Nephron (organoid): ENCODE measurements around the gene EPS15.

Source experiments
- H3K27ac Mint-ChIP-seq, 3 experiments: 2 replicates each; pipeline ENCODE4 v1.8.0; 2020; ENCODE audit warnings: mixed read lengths in 3 of 3, mild to moderate bottlenecking in 2 of 3, moderate library complexity in 1 of 3
- H3K27me3 Mint-ChIP-seq: 2 replicates; pipeline ENCODE4 v1.8.0; 2021; ENCODE audit warnings: low read depth, mild to moderate bottlenecking, moderate library complexity, mixed read lengths
- H3K36me3 Mint-ChIP-seq: 2 replicates; pipeline ENCODE4 v1.8.0; 2020; ENCODE audit warnings: low read depth, mixed read lengths
- H3K4me1 Mint-ChIP-seq: 2 replicates; pipeline ENCODE4 v1.8.0; 2020; ENCODE audit warnings: mixed read lengths
- H3K4me3 Mint-ChIP-seq, 3 experiments: 2 replicates each; pipeline ENCODE4 v1.8.0; 2020; ENCODE audit warnings: mild to moderate bottlenecking in 3 of 3, mixed read lengths in 3 of 3, moderate library complexity in 2 of 3
- H3K9me3 Mint-ChIP-seq: 2 replicates; pipeline ENCODE4 v1.8.0; 2020; ENCODE audit warnings: mixed read lengths
- CTCF ChIP-seq, 3 experiments: fragments of 200-600 bp; sonication (generic); IDR thresholded peaks; one replicate each; pipeline ENCODE4 v1.5.0; 2021; ENCODE audit warnings: antibody characterized with exemption in 3 of 3; ENCODE audit not compliant: unreplicated experiment in 3 of 3

EPS15 gene

GRCh38 chr1:51519048-51519864 is at the start of gene EPS15:
Gene EPS15 (minus strand): TSS chr1:51519266. CDS start chr1:51519231, 35 bp downstream.
- Mint-ChIP-seq H3K4me1 (peaks cover 31% of the 10 kb centered on the region), H3K36me3 (no peaks in the 10 kb centered on the region), H3K27ac (peak within 1 kb of the TSS; percentile 67 to 88 (median 81)), H3K27me3 (no peaks in the 10 kb centered on the region), H3K9me3 (no peaks in the 10 kb centered on the region), H3K4me3 (peak within 1 kb of the TSS; percentile 90 to 91 (median 91))
- TF ChIP-seq CTCF (IDR thresholded peaks at IDR 0.05; ENCODE audit: unreplicated experiment in 3 of 3): no peak

GRCh38 chr1:51568231-51568935 is 49.3 kb upstream of the EPS15 start:
- no peaks in the 10 kb centered on the region for H3K9me3 Mint-ChIP-seq
- no peak for TF ChIP-seq CTCF (IDR thresholded peaks at IDR 0.05; ENCODE audit: unreplicated experiment in 3 of 3)
- peaks cover 8% of the 10 kb centered on the region for H3K4me1 Mint-ChIP-seq
- no peaks in the 10 kb centered on the region for H3K36me3 Mint-ChIP-seq
- H3K27ac Mint-ChIP-seq: no peak overlapping the region
- peaks cover 3% of the 10 kb centered on the region for H3K27me3 Mint-ChIP-seq
- no peak overlapping the region for H3K4me3 Mint-ChIP-seq

- H3K9me3 Mint-ChIP-seq: no peaks in the 10 kb centered on the region
- H3K27me3 Mint-ChIP-seq: peaks cover 3% of the 10 kb centered on the region
These were observed 48.6 kb upstream of the EPS15 start for GRCh38 chr1:51567653-51568052.

GRCh38 chr1:51566260-51566659 is 47.2 kb upstream of the EPS15 start:
- Mint-ChIP-seq H3K36me3 (no peaks in the 10 kb centered on the region), H3K27me3 (peaks cover 3% of the 10 kb centered on the region), H3K9me3 (no peaks in the 10 kb centered on the region), H3K27ac (no peak overlapping the region), H3K4me3 (no peak overlapping the region), H3K4me1 (no peaks in the 10 kb centered on the region)
- no peak for TF ChIP-seq CTCF (IDR thresholded peaks at IDR 0.05; ENCODE audit: unreplicated experiment in 3 of 3)

More at GRCh38 chr1:51567653-51568052, 48.6 kb upstream of the EPS15 start:
- H3K36me3 Mint-ChIP-seq: no peaks in the 10 kb centered on the region
- TF ChIP-seq CTCF (IDR thresholded peaks at IDR 0.05; ENCODE audit: unreplicated experiment in 3 of 3): no peak
- H3K4me1 Mint-ChIP-seq: peaks cover 8% of the 10 kb centered on the region
- H3K27ac Mint-ChIP-seq: no peak overlapping the region
- no peak overlapping the region for H3K4me3 Mint-ChIP-seq

- Mint-ChIP-seq H3K4me1 (no peaks in the 10 kb centered on the region), H3K36me3 (no peaks in the 10 kb centered on the region), H3K9me3 (no peaks in the 10 kb centered on the region), H3K27ac (no peak overlapping the region), H3K4me3 (no peak overlapping the region), H3K27me3 (peaks cover 3% of the 10 kb centered on the region)
- TF ChIP-seq CTCF (IDR thresholded peaks at IDR 0.05; ENCODE audit: unreplicated experiment in 3 of 3): no peak
These were observed 45.9 kb upstream of the EPS15 start for GRCh38 chr1:51565009-51565408.
